ENCODE measurements around the gene FERMT1.

FERMT1 gene

GRCh38 chr20:6140947-6141346, 18.1 kb upstream of the FERMT1 start:
- Histone ChIP-seq H3K9me3 (ENCODE audit: control insufficient read depth, low read length) (no peaks in the 10 kb centered on the region), H3K36me3 (ENCODE audit: control insufficient read depth, insufficient read depth, low read length) (no peaks in the 10 kb centered on the region), H3K27ac (ENCODE audit: insufficient read depth, low read depth, low read length, poor library complexity, severe bottlenecking) (no peak overlapping the region), H3K4me1 (ENCODE audit: control insufficient read depth, insufficient read depth, low read length) (no peaks in the 10 kb centered on the region), H3K4me3 (ENCODE audit: insufficient read depth, low read depth, low read length) (no peak overlapping the region), H3K27me3 (ENCODE audit: control insufficient read depth, insufficient read depth, low read length, poor library complexity, severe bottlenecking) (no peaks in the 10 kb centered on the region)
- WGBS, 2 experiments, result 73 to 84% methylated on average over 3 of the region's 3 CpGs

- Histone ChIP-seq H3K4me3 (ENCODE audit: insufficient read depth, low read depth, low read length) (no peak overlapping the region), H3K27me3 (ENCODE audit: control insufficient read depth, insufficient read depth, low read length, poor library complexity, severe bottlenecking) (no peaks in the 10 kb centered on the region), H3K36me3 (ENCODE audit: control insufficient read depth, insufficient read depth, low read length) (no peaks in the 10 kb centered on the region), H3K27ac (ENCODE audit: insufficient read depth, low read depth, low read length, poor library complexity, severe bottlenecking) (no peak overlapping the region), H3K9me3 (ENCODE audit: control insufficient read depth, low read length) (no peaks in the 10 kb centered on the region), H3K4me1 (ENCODE audit: control insufficient read depth, insufficient read depth, low read length) (no peaks in the 10 kb centered on the region)
- WGBS, 2 experiments, result 90 to 92% methylated on average over 8 of the region's 8 CpGs
Observed at GRCh38 chr20:6135347-6135746, 12.5 kb upstream of the FERMT1 start.

- no peaks in the 10 kb centered on the region for H3K4me1 ChIP-seq (ENCODE audit: control insufficient read depth, insufficient read depth, low read length)
- WGBS, 2 experiments, result 93% methylated on average over 8 of the region's 8 CpGs
- no peak overlapping the region for H3K27ac ChIP-seq (ENCODE audit: insufficient read depth, low read depth, low read length, poor library complexity, severe bottlenecking)
- H3K36me3 ChIP-seq (ENCODE audit: control insufficient read depth, insufficient read depth, low read length), result no peaks in the 10 kb centered on the region
- no peaks in the 10 kb centered on the region for H3K27me3 ChIP-seq (ENCODE audit: control insufficient read depth, insufficient read depth, low read length, poor library complexity, severe bottlenecking)
- H3K9me3 ChIP-seq (ENCODE audit: control insufficient read depth, low read length), result no peaks in the 10 kb centered on the region
- no peak overlapping the region for H3K4me3 ChIP-seq (ENCODE audit: insufficient read depth, low read depth, low read length)
Observed at GRCh38 chr20:6134592-6134991, 11.8 kb upstream of the FERMT1 start.

GRCh38 chr20:6130045-6130444, 7.2 kb upstream of the FERMT1 start:
- Histone ChIP-seq H3K4me1 (ENCODE audit: control insufficient read depth, insufficient read depth, low read length) (no peaks in the 10 kb centered on the region), H3K9me3 (ENCODE audit: control insufficient read depth, low read length) (no peaks in the 10 kb centered on the region), H3K27ac (ENCODE audit: insufficient read depth, low read depth, low read length, poor library complexity, severe bottlenecking) (no peak overlapping the region), H3K4me3 (ENCODE audit: insufficient read depth, low read depth, low read length) (no peak overlapping the region), H3K27me3 (ENCODE audit: control insufficient read depth, insufficient read depth, low read length, poor library complexity, severe bottlenecking) (no peaks in the 10 kb centered on the region), H3K36me3 (ENCODE audit: control insufficient read depth, insufficient read depth, low read length) (no peaks in the 10 kb centered on the region)
- WGBS, 2 experiments, result 90 to 95% methylated on average over 5 of the region's 5 CpGs

GRCh38 chr20:6127825-6128224, 5.0 kb upstream of the FERMT1 start:
- no peak overlapping the region for H3K4me3 ChIP-seq (ENCODE audit: insufficient read depth, low read depth, low read length)
- H3K9me3 ChIP-seq (ENCODE audit: control insufficient read depth, low read length), result no peaks in the 10 kb centered on the region
- no peaks in the 10 kb centered on the region for H3K4me1 ChIP-seq (ENCODE audit: control insufficient read depth, insufficient read depth, low read length)
- no peaks in the 10 kb centered on the region for H3K36me3 ChIP-seq (ENCODE audit: control insufficient read depth, insufficient read depth, low read length)
- H3K27me3 ChIP-seq (ENCODE audit: control insufficient read depth, insufficient read depth, low read length, poor library complexity, severe bottlenecking), result peaks cover 10% of the 10 kb centered on the region
- H3K27ac ChIP-seq (ENCODE audit: insufficient read depth, low read depth, low read length, poor library complexity, severe bottlenecking), result no peak overlapping the region
- WGBS, 2 experiments, result 89 to 94% methylated on average over 4 of the region's 4 CpGs

DNA sequence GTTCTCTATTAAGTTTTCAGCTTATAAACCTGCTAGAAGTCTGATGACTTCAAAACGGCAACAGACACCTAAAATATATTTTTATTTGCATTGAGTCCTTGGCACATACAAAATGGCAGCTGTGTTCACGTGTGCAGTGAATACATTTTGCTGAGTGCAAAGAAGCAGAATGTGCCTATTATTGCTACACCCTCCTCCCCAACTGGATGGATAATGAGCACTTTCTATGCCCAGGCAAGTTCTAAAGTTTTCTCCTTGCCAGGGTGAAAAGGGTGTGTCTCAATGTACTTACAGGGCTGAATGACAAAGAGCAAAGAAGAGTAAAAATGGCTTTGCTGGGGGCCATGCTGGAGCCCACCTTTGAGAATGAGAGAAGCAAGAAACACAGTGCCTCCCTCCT, 4.0 kb upstream of the FERMT1 start:
- Histone ChIP-seq H3K4me1 (ENCODE audit: control insufficient read depth, insufficient read depth, low read length) (peaks cover 6% of the 10 kb centered on the region), H3K4me3 (ENCODE audit: insufficient read depth, low read depth, low read length) (no peak overlapping the region), H3K9me3 (ENCODE audit: control insufficient read depth, low read length) (no peaks in the 10 kb centered on the region), H3K27me3 (ENCODE audit: control insufficient read depth, insufficient read depth, low read length, poor library complexity, severe bottlenecking) (peaks cover 20% of the 10 kb centered on the region), H3K36me3 (ENCODE audit: control insufficient read depth, insufficient read depth, low read length) (no peaks in the 10 kb centered on the region), H3K27ac (ENCODE audit: insufficient read depth, low read depth, low read length, poor library complexity, severe bottlenecking) (no peak overlapping the region)
- WGBS, 2 experiments, result 96 to 100% methylated on average over 2 of the region's 2 CpGs

DNA sequence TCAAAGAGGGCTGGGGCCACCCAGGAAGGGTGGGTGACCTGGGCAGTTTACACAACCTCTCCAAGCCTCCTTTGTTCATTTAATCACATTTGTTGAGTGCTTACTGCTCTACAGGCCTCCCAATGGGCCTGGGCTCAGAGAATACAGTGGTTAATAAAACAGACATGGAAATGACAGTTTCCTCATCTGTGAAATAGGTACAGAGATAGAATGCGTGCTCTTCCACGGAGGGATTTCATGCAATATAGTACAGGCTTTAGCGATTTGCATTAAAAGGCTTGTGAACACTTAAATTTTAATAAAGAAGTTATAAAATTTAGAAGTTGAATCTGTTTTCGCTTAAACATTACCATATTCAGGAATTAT, 802 bp upstream of the FERMT1 start:
- WGBS, 2 experiments, result 84 to 90% methylated on average over 3 to 4 of the region's 4 CpGs
- no peak overlapping the region for H3K27ac ChIP-seq (ENCODE audit: insufficient read depth, low read depth, low read length, poor library complexity, severe bottlenecking)
- peaks cover 28% of the 10 kb centered on the region for H3K27me3 ChIP-seq (ENCODE audit: control insufficient read depth, insufficient read depth, low read length, poor library complexity, severe bottlenecking)
- H3K9me3 ChIP-seq (ENCODE audit: control insufficient read depth, low read length), result no peaks in the 10 kb centered on the region
- peak overlapping the region; percentile 43 for H3K4me3 ChIP-seq (ENCODE audit: insufficient read depth, low read depth, low read length)
- H3K36me3 ChIP-seq (ENCODE audit: control insufficient read depth, insufficient read depth, low read length), result no peaks in the 10 kb centered on the region
- peaks cover 12% of the 10 kb centered on the region for H3K4me1 ChIP-seq (ENCODE audit: control insufficient read depth, insufficient read depth, low read length)

DNA sequence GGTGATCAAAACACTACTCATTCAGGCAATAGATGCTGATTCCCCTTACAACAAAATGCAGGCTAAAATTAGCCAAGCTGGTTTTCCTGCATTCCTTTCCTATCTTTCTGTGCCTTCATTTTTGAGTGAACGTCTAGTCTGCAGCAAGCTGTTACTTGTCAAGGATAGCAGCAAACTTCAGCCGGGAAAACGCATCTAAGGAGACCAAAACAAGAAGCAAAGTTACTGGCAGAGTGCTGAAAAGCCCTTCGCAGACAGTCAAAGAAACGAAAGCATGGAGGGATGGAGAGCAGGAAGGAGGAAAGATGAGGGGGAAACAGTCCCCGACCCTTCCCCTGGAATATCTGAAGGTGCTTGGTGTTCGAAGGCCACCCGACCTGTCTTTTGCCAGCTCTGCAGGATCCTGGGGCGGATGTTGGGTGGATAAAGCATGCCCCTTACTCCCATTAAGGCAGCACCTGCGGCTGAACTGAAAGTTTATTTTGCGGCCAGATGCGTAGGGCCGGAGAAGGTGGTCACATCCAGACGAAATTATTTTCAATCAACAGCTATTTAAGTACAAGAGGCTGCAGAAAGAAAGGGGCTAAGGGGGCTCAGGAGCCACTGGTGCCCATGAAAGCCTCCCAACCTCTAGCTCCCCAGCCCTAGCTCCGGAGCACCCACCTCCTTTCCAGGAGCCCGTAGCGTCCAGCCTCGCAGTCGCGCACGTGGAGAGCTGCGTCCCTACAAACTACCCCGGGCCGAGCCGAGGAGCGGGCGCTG, 538 bp downstream of the FERMT1 start:
- 5 to 9% methylated on average over 27 of the region's 27 CpGs for WGBS, 2 experiments
- H3K27me3 ChIP-seq (ENCODE audit: control insufficient read depth, insufficient read depth, low read length, poor library complexity, severe bottlenecking), result peaks cover 28% of the 10 kb centered on the region

GRCh38 chr20:6121504-6121903, 1.3 kb downstream of the FERMT1 start:
- no peaks in the 10 kb centered on the region for H3K9me3 ChIP-seq (ENCODE audit: control insufficient read depth, low read length)
- H3K36me3 ChIP-seq (ENCODE audit: control insufficient read depth, insufficient read depth, low read length), result no peaks in the 10 kb centered on the region
- H3K4me3 ChIP-seq (ENCODE audit: insufficient read depth, low read depth, low read length), result no peak overlapping the region
- peaks cover 28% of the 10 kb centered on the region for H3K27me3 ChIP-seq (ENCODE audit: control insufficient read depth, insufficient read depth, low read length, poor library complexity, severe bottlenecking)
- 84 to 94% methylated on average over 2 of the region's 2 CpGs for WGBS, 2 experiments
- no peak overlapping the region for H3K27ac ChIP-seq (ENCODE audit: insufficient read depth, low read depth, low read length, poor library complexity, severe bottlenecking)
- H3K4me1 ChIP-seq (ENCODE audit: control insufficient read depth, insufficient read depth, low read length), result peaks cover 12% of the 10 kb centered on the region

More for the DNA sequence above, 538 bp downstream of the FERMT1 start:
- peak overlapping the region; percentile 43 for H3K4me3 ChIP-seq (ENCODE audit: insufficient read depth, low read depth, low read length)
- no peak overlapping the region for H3K27ac ChIP-seq (ENCODE audit: insufficient read depth, low read depth, low read length, poor library complexity, severe bottlenecking)
- H3K4me1 ChIP-seq (ENCODE audit: control insufficient read depth, insufficient read depth, low read length), result peaks cover 12% of the 10 kb centered on the region
- H3K36me3 ChIP-seq (ENCODE audit: control insufficient read depth, insufficient read depth, low read length), result no peaks in the 10 kb centered on the region
- no peaks in the 10 kb centered on the region for H3K9me3 ChIP-seq (ENCODE audit: control insufficient read depth, low read length)

GRCh38 chr20:6120491-6120988, 2.3 kb downstream of the FERMT1 start:
- 61 to 73% methylated on average over 3 of the region's 3 CpGs for WGBS, 2 experiments
- H3K9me3 ChIP-seq (ENCODE audit: control insufficient read depth, low read length), result no peaks in the 10 kb centered on the region
- H3K27ac ChIP-seq (ENCODE audit: insufficient read depth, low read depth, low read length, poor library complexity, severe bottlenecking), result no peak overlapping the region
- peaks cover 12% of the 10 kb centered on the region for H3K4me1 ChIP-seq (ENCODE audit: control insufficient read depth, insufficient read depth, low read length)
- no peak overlapping the region for H3K4me3 ChIP-seq (ENCODE audit: insufficient read depth, low read depth, low read length)
- peaks cover 28% of the 10 kb centered on the region for H3K27me3 ChIP-seq (ENCODE audit: control insufficient read depth, insufficient read depth, low read length, poor library complexity, severe bottlenecking)
- H3K36me3 ChIP-seq (ENCODE audit: control insufficient read depth, insufficient read depth, low read length), result no peaks in the 10 kb centered on the region

Measured in ectodermal cell (in vitro differentiated cells).